Fibroblast of the aortic adventitia (primary cell): Measurements from ENCODE around the gene KLHL34. TPM values are rescaled to one million over a fixed set of nuclear protein-coding genes. Genes with fewer than 3 reads are reported as not detected.

Experiments used
- DNase-seq: peaks from one replicate; pipeline ENCODE4 v3.0.0-alpha.2; 2010; ENCODE audit warnings: low read depth
- H3K4me3 ChIP-seq: 2 replicates; pipeline ENCODE4 v1.5.1; 2011; ENCODE audit warnings: low read depth, mild to moderate bottlenecking, control low read depth, low read length, moderate library complexity
- CTCF ChIP-seq: IDR thresholded peaks from 2 replicates; pipeline ENCODE4 v1.5.1; 2011; ENCODE audit warnings: mild to moderate bottlenecking, low read length, control low read depth, inconsistent platforms; ENCODE audit not compliant: insufficient read depth
- total RNA-seq: library from RNA; depleted of rRNA; stranded (reverse); fragments of >200 nt; gene quantifications from 2 replicates; pipeline ENCODE4 v1.2.3, GENCODE V29; 2012; ENCODE audit warnings: low replicate concordance

Gene KLHL34
- total RNA-seq, 1 donor, result not detected

- TF ChIP-seq CTCF, result no peak
- H3K4me3 ChIP-seq, result no peak overlapping the region
- DNase-seq, result no peak
Observed at GRCh38 chrX:21657318-21658151, 595 bp downstream of the KLHL34 start.

GRCh38 chrX:21656587-21657317, 1.4 kb downstream of the KLHL34 start:
- TF ChIP-seq CTCF, result no peak
- H3K4me3 ChIP-seq, result no peak overlapping the region
- DNase-seq, result no peak

- no peak overlapping the region for H3K4me3 ChIP-seq
- TF ChIP-seq CTCF, result no peak
- DNase-seq, result no peak
Observed at GRCh38 chrX:21655901-21656586, 2.1 kb downstream of the KLHL34 start.

GRCh38 chrX:21645886-21646285, 12.2 kb downstream of the KLHL34 start:
- no peak for TF ChIP-seq CTCF
- no peak for DNase-seq

GRCh38 chrX:21645431-21645830, 12.7 kb downstream of the KLHL34 start:
- no peak for DNase-seq
- H3K4me3 ChIP-seq, result no peak overlapping the region
- TF ChIP-seq CTCF, result no peak

More at GRCh38 chrX:21645886-21646285, 12.2 kb downstream of the KLHL34 start:
- no peak overlapping the region for H3K4me3 ChIP-seq

- H3K4me3 ChIP-seq, result no peak overlapping the region
- DNase-seq, result no peak
- no peak for TF ChIP-seq CTCF
Observed at GRCh38 chrX:21639775-21640174, 18.4 kb downstream of the KLHL34 start.
